Ascending aorta (tissue), 2 donors: ENCODE measurements around the gene METTL5. TPM values are rescaled to one million over a fixed set of nuclear protein-coding genes. Genes with fewer than 3 reads are reported as not detected.

Experiments used
- DNase-seq, 2 donors: peaks; one replicate each; pipeline ENCODE4 v3.0.0-alpha.2; 2019; ENCODE audit warnings: low spot score in 2 of 2
- H3K27ac ChIP-seq, 2 donors: fragments of 200-600 bp; sonication (generic); one replicate each; pipeline ENCODE4 v1.5.1; 2016 to 2017; ENCODE audit warnings: mild to moderate bottlenecking in 1 of 2
- H3K27me3 ChIP-seq: fragments of 200-600 bp; sonication (generic); one replicate; pipeline ENCODE4 v1.5.1; 2017
- H3K36me3 ChIP-seq, 2 donors: fragments of 200-600 bp; sonication (generic); one replicate each; pipeline ENCODE4 v1.5.1; 2016
- H3K4me1 ChIP-seq, 2 donors: fragments of 200-600 bp; sonication (generic); one replicate each; pipeline ENCODE4 v1.5.1; 2016 to 2017; ENCODE audit warnings: mild to moderate bottlenecking in 1 of 2
- H3K4me3 ChIP-seq, 2 donors: fragments of 200-600 bp; sonication (generic); one replicate each; pipeline ENCODE4 v1.5.1; 2016 to 2017; ENCODE audit warnings: mild to moderate bottlenecking in 1 of 2
- H3K9me3 ChIP-seq, 2 donors: fragments of 200-600 bp; sonication (generic); one replicate each; pipeline ENCODE4 v1.5.1; 2016
- intact Hi-C: fragments of 100-400 bp; cut with DNase I; formaldehyde crosslinking; loops from one replicate; pipeline ENCODE4 v1.15.1; 2023
- total RNA-seq: library from RNA; depleted of rRNA; stranded (reverse); fragments of >200 nt; gene quantifications from one replicate; pipeline ENCODE4 v1.1.0, GENCODE V29; 2016
- TF ChIP-seq, protein P1 (sequence below), 3 experiments: fragments of 200-600 bp in 2 of 3; fragments of 450-650 bp in 1 of 3; sonication (generic) in 2 of 3; IDR thresholded peaks; one replicate each; pipeline ENCODE4 v1.5.1; 2016 to 2019; ENCODE audit warnings: antibody characterized with exemption in 3 of 3, mild to moderate bottlenecking in 1 of 3, moderate library complexity in 1 of 3

The METTL5 gene
- total RNA-seq, 1 donor from 2014 or later, result 42.6 TPM

DNA sequence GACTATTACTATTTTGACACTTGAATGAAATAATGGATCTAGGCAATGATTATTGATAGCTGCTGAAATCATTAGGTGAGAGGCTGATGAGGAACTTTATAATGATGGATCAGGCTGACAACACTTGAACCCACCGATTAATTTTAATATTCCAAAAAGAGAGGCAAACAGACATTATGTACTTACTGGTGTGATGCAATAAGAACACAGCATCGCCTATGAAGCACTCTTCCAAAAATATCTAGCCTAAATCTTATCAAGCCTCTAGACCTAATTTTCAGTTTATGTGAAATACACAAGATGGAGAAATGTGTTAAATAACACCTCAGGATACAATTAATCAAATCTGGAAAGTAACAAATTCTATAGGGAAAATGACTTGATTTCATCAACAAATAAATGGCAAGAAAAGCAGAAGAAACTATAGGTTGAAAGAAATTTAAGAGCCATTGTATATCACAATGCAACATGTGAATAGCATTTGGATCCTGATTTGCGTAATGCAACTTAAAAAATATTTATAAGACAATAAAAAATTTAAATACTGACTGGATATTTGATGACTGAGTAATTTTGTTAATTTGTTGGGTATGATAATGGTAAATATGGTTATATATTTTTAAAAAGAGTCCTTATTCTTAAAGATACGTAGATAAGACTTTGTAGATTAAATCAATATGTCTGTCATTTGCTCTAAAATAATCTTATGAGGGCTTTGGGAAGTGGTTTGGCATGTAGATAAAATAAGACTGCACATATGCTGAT lies 43.3 kb downstream of the METTL5 start:
- Histone ChIP-seq H3K27ac (no peak overlapping the region), H3K4me1 (no peaks in the 10 kb centered on the region), H3K4me3 (no peak overlapping the region), H3K36me3 (no peaks in the 10 kb centered on the region), H3K9me3 (no peaks in the 10 kb centered on the region), H3K27me3 (no peaks in the 10 kb centered on the region)
- DNase-seq, result no peak
- TF ChIP-seq, protein P1, sequence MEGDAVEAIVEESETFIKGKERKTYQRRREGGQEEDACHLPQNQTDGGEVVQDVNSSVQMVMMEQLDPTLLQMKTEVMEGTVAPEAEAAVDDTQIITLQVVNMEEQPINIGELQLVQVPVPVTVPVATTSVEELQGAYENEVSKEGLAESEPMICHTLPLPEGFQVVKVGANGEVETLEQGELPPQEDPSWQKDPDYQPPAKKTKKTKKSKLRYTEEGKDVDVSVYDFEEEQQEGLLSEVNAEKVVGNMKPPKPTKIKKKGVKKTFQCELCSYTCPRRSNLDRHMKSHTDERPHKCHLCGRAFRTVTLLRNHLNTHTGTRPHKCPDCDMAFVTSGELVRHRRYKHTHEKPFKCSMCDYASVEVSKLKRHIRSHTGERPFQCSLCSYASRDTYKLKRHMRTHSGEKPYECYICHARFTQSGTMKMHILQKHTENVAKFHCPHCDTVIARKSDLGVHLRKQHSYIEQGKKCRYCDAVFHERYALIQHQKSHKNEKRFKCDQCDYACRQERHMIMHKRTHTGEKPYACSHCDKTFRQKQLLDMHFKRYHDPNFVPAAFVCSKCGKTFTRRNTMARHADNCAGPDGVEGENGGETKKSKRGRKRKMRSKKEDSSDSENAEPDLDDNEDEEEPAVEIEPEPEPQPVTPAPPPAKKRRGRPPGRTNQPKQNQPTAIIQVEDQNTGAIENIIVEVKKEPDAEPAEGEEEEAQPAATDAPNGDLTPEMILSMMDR (IDR thresholded peaks at IDR 0.05), result no peak
- intact Hi-C loops, result no loop called here

DNA sequence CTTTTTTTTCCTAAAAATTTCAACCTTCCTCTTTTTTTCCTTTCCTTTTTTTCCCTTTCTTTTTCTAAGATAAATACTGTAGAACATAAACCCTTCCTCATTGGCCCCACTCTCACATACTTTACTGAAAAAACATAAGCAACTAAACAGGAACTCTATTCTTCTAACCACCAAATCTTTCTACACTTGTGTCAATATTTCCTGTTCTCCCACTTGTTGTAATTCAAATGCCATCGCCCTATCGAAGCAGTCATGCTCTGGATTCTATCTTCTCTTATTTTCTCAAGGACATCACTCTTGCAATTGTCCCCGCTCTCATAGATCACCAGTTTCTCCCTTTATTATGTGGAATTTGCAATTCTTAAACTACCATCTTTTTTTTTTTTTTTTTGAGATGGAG lies 46.3 kb downstream of the METTL5 start:
- no peak for DNase-seq
- no peaks in the 10 kb centered on the region for H3K9me3 ChIP-seq
- no peaks in the 10 kb centered on the region for H3K36me3 ChIP-seq
- no peak overlapping the region for H3K4me3 ChIP-seq
- intact Hi-C loops, result no loop called here
- TF ChIP-seq, protein P1 (IDR thresholded peaks at IDR 0.05), result no peak
- H3K27me3 ChIP-seq, result no peaks in the 10 kb centered on the region
- H3K4me1 ChIP-seq, result no peaks in the 10 kb centered on the region
- no peak overlapping the region for H3K27ac ChIP-seq

DNA sequence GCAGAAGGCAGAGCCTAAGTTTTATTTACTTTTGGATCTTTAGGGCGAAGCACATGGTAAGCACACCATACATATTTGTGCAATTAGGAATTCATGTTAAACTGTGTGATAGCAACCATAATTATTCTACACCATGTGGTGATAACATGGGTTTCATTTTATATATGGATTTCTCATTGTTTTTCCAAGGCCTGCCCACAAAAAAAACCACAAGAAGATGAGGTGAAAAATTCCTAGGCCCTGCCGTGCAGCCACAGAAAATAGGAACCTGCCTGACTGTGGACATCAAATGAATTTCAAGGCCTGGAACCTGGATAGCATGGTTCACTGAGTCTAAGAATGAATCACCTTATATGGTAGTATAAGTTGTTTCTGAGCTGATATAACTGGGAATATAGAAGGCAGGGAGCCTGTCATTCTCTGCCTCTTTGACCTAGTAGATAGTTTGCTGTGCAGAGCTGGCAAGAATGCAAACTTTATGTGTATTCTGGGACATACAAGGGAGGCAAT lies 48.4 kb downstream of the METTL5 start:
- DNase-seq, result no peak
- intact Hi-C loops, result no loop called here
- Histone ChIP-seq H3K27me3 (no peaks in the 10 kb centered on the region), H3K9me3 (no peaks in the 10 kb centered on the region), H3K27ac (no peak overlapping the region), H3K4me1 (no peaks in the 10 kb centered on the region), H3K36me3 (no peaks in the 10 kb centered on the region), H3K4me3 (no peak overlapping the region)
- TF ChIP-seq, protein P1 (IDR thresholded peaks at IDR 0.05), result no peak

DNA sequence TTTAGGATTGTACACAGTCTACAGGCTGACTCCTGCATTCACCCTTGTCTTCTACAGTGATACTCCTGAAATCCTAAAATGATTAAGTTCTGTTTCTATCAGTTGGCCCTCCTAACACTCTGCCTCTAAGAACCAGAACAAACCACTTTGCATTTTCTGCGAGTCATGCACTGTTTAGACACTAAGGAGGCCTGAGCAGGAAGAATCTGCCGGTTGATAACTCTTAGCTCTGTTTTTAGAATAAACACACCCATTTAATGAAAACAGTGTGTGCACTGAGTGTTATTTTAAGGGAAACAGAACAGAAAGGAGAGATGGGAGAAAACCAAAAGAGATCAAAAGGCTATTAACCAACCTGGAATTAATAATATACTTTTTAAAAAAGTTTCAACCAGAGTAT lies 48.9 kb downstream of the METTL5 start:
- Histone ChIP-seq H3K4me1 (no peaks in the 10 kb centered on the region), H3K36me3 (no peaks in the 10 kb centered on the region), H3K4me3 (no peak overlapping the region), H3K9me3 (no peaks in the 10 kb centered on the region), H3K27ac (no peak overlapping the region), H3K27me3 (no peaks in the 10 kb centered on the region)
- TF ChIP-seq, protein P1 (IDR thresholded peaks at IDR 0.05), result no peak
- DNase-seq, result no peak
- intact Hi-C loops, result no loop called here

DNA sequence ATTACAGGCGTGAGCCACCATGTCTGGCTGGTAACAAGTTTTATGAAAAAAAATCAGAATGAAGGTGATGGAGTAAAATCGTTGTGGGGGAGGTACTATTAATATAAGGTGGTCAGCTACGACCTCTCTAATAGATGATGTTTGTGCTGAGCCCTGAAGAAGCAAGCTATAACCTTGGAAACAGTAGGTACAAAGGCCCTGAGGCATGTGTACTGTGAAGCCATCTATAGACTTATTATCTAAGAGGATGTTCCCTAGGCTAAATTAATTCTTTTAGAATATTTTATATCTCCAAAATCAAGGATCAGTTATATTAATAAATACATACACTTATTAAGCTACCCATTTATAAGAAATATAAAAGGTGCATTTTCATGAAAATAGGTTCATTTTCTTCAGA lies 49.4 kb downstream of the METTL5 start:
- H3K9me3 ChIP-seq, result no peaks in the 10 kb centered on the region
- H3K36me3 ChIP-seq, result no peaks in the 10 kb centered on the region
- no peaks in the 10 kb centered on the region for H3K27me3 ChIP-seq
- H3K4me1 ChIP-seq, result no peaks in the 10 kb centered on the region
- DNase-seq, result no peak
- TF ChIP-seq, protein P1 (IDR thresholded peaks at IDR 0.05), result no peak
- intact Hi-C loops, result no loop called here
- H3K4me3 ChIP-seq, result no peak overlapping the region
- H3K27ac ChIP-seq, result no peak overlapping the region
